A549 (cell line): ENCODE measurements around the gene LRRC7.

Experiments
- CHD2 ChIP-seq: fragments of 150-350 bp; IDR thresholded peaks from 2 replicates; pipeline ENCODE4 v1.6.1; 2014; ENCODE audit warnings: low read length; ENCODE audit not compliant: partially characterized antibody
- EP300 ChIP-seq, 2 experiments: fragments of >200 bp; sonication (Bioruptor Twin); formaldehyde crosslinking; IDR thresholded peaks; 2 replicates in 1 of 2; 3 replicates in 1 of 2; pipeline ENCODE4 v1.6.1; 2016 to 2017
- MAFK ChIP-seq: fragments of 450-650 bp; IDR thresholded peaks from 2 replicates; pipeline ENCODE4 v1.6.1; 2014; ENCODE audit not compliant: partially characterized antibody
- POLR2A ChIP-seq: IDR thresholded peaks from 2 replicates; pipeline ENCODE4 v1.6.1; 2012; ENCODE audit warnings: mild to moderate bottlenecking, low read length
- TF ChIP-seq, protein P1 (sequence below): fragments of >200 bp; sonication (Bioruptor Twin); formaldehyde crosslinking; IDR thresholded peaks from 3 replicates; pipeline ENCODE4 v1.5.1; 2016
- TF ChIP-seq, protein P2 (sequence below): IDR thresholded peaks from 2 replicates; pipeline ENCODE4 v1.6.1; 2012

DNA sequence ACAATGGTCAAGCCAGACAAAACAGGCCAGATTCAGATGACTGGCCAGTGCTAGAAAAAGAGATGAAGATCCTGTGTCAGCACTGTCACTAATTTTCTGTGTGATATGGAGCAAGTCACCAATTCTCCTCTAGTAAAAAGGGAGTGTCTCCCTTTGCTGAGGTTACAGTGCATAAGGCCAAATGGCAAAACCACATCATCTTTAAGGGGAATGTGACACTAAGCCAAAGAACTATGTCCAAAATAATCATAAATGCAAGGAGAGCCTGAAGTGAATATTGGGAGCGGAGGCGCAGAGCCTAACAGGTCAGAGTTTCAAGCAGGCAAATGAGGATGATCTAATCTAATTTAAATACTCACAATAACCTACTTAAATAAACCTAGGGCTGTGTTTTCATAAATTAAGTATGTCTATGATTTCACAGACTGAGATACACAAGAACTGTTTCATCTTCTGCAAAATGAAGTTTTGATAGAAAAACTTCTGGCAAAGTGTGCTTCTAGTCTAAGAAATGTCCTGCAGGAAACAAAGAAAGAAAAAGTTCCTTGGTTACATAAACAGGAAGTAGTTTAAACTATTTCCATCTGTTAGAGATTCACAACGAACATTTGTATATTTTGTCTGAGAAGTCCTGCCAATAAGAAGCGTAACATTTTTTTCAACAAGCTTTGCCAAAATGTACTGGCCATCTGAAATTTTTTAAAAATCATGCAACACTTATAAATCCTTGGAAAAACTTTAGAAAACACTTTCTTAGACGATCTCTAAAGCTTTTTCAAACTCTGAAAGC, 347.4 kb downstream of the LRRC7 start:
- no peak for TF ChIP-seq POLR2A
- no peak for TF ChIP-seq MAFK
- TF ChIP-seq, protein P1, sequence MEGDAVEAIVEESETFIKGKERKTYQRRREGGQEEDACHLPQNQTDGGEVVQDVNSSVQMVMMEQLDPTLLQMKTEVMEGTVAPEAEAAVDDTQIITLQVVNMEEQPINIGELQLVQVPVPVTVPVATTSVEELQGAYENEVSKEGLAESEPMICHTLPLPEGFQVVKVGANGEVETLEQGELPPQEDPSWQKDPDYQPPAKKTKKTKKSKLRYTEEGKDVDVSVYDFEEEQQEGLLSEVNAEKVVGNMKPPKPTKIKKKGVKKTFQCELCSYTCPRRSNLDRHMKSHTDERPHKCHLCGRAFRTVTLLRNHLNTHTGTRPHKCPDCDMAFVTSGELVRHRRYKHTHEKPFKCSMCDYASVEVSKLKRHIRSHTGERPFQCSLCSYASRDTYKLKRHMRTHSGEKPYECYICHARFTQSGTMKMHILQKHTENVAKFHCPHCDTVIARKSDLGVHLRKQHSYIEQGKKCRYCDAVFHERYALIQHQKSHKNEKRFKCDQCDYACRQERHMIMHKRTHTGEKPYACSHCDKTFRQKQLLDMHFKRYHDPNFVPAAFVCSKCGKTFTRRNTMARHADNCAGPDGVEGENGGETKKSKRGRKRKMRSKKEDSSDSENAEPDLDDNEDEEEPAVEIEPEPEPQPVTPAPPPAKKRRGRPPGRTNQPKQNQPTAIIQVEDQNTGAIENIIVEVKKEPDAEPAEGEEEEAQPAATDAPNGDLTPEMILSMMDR: no peak
- TF ChIP-seq CHD2: no peak
- TF ChIP-seq EP300 (IDR thresholded peaks at IDR 0.05): no peak
- TF ChIP-seq, protein P2, sequence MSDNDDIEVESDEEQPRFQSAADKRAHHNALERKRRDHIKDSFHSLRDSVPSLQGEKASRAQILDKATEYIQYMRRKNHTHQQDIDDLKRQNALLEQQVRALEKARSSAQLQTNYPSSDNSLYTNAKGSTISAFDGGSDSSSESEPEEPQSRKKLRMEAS: no peak
